ENCODE measurements around the gene EPYC. TPM values are rescaled to one million over a fixed set of nuclear protein-coding genes. Genes with fewer than 3 reads are reported as not detected.
"Not testable (repeated sequence)": the region's sequence is repeated elsewhere in the genome, so short reads cannot be mapped to it uniquely, and the experiment has no call there.

EPYC gene
- total RNA-seq, 1 donor from 2014 or later = not detected

GRCh38 chr12:90985331-90985730 is 19.4 kb downstream of the EPYC start:
- H3K4me3 Mint-ChIP-seq; H3K4me1 Mint-ChIP-seq (ENCODE audit: low read depth); H3K27ac Mint-ChIP-seq; intact Hi-C loops (cut with micrococcal nuclease); H3K36me3 Mint-ChIP-seq (ENCODE audit: low read depth); H3K9me3 Mint-ChIP-seq; DNase-seq (ENCODE audit: low spot score); H3K27me3 Mint-ChIP-seq (ENCODE audit: insufficient read depth): not testable (repeated sequence)

- no peaks in the 10 kb centered on the region for H3K27me3 Mint-ChIP-seq (ENCODE audit: insufficient read depth)
- no peak overlapping the region for H3K4me3 Mint-ChIP-seq
- H3K4me1 Mint-ChIP-seq (ENCODE audit: low read depth) = no peaks in the 10 kb centered on the region
- DNase-seq (ENCODE audit: low spot score) = no peak
- intact Hi-C loops (cut with micrococcal nuclease) = no loop called here
- no peaks in the 10 kb centered on the region for H3K9me3 Mint-ChIP-seq
- H3K36me3 Mint-ChIP-seq (ENCODE audit: low read depth) = no peaks in the 10 kb centered on the region
- no peak overlapping the region for H3K27ac Mint-ChIP-seq
Observed at GRCh38 chr12:90984114-90984513, 20.7 kb downstream of the EPYC start.

- intact Hi-C loops (cut with micrococcal nuclease) = no loop called here
- Mint-ChIP-seq H3K9me3 (no peaks in the 10 kb centered on the region), H3K27me3 (ENCODE audit: insufficient read depth) (no peaks in the 10 kb centered on the region), H3K4me1 (ENCODE audit: low read depth) (no peaks in the 10 kb centered on the region), H3K36me3 (ENCODE audit: low read depth) (no peaks in the 10 kb centered on the region), H3K27ac (no peak overlapping the region), H3K4me3 (no peak overlapping the region)
- DNase-seq (ENCODE audit: low spot score) = no peak
Observed at GRCh38 chr12:90982170-90982569, 22.6 kb downstream of the EPYC start.

- no peak for DNase-seq (ENCODE audit: low spot score)
- intact Hi-C loops (cut with micrococcal nuclease) = loop anchor here (1.0 kb wide), 1 partner anchor 346 kb away; no protein-coding TSS in a partner anchor
- no peaks in the 10 kb centered on the region for H3K27me3 Mint-ChIP-seq (ENCODE audit: insufficient read depth)
- no peak overlapping the region for H3K4me3 Mint-ChIP-seq
- H3K9me3 Mint-ChIP-seq = no peaks in the 10 kb centered on the region
- no peak overlapping the region for H3K27ac Mint-ChIP-seq
- H3K4me1 Mint-ChIP-seq (ENCODE audit: low read depth) = no peaks in the 10 kb centered on the region
- H3K36me3 Mint-ChIP-seq (ENCODE audit: low read depth) = no peaks in the 10 kb centered on the region
Observed at GRCh38 chr12:90979951-90980350, 24.8 kb downstream of the EPYC start.

- Mint-ChIP-seq H3K4me3 (no peak overlapping the region), H3K9me3 (no peaks in the 10 kb centered on the region), H3K4me1 (ENCODE audit: low read depth) (no peaks in the 10 kb centered on the region), H3K27me3 (ENCODE audit: insufficient read depth) (peaks cover 1% of the 10 kb centered on the region), H3K36me3 (ENCODE audit: low read depth) (no peaks in the 10 kb centered on the region), H3K27ac (no peak overlapping the region)
- intact Hi-C loops (cut with micrococcal nuclease) = no loop called here
- DNase-seq (ENCODE audit: low spot score) = no peak
Observed at GRCh38 chr12:90979019-90979418, 25.8 kb downstream of the EPYC start.

GRCh38 chr12:90978117-90978770 is 26.5 kb downstream of the EPYC start:
- Mint-ChIP-seq H3K4me3 (no peak overlapping the region), H3K9me3 (no peaks in the 10 kb centered on the region), H3K27ac (no peak overlapping the region), H3K27me3 (ENCODE audit: insufficient read depth) (peaks cover 1% of the 10 kb centered on the region), H3K4me1 (ENCODE audit: low read depth) (no peaks in the 10 kb centered on the region), H3K36me3 (ENCODE audit: low read depth) (no peaks in the 10 kb centered on the region)
- intact Hi-C loops (cut with micrococcal nuclease) = no loop called here
- no peak for DNase-seq (ENCODE audit: low spot score)

- no peak overlapping the region for H3K4me3 Mint-ChIP-seq
- intact Hi-C loops (cut with micrococcal nuclease) = no loop called here
Observed at GRCh38 chr12:90977224-90977623, 27.5 kb downstream of the EPYC start.

GRCh38 chr12:90974286-90974685 is 30.5 kb downstream of the EPYC start:
- H3K36me3 Mint-ChIP-seq (ENCODE audit: low read depth) = no peaks in the 10 kb centered on the region
- no peak overlapping the region for H3K4me3 Mint-ChIP-seq
- DNase-seq (ENCODE audit: low spot score) = no peak
- intact Hi-C loops (cut with micrococcal nuclease) = no loop called here
- no peaks in the 10 kb centered on the region for H3K9me3 Mint-ChIP-seq
- no peaks in the 10 kb centered on the region for H3K4me1 Mint-ChIP-seq (ENCODE audit: low read depth)
- no peak overlapping the region for H3K27ac Mint-ChIP-seq
- H3K27me3 Mint-ChIP-seq (ENCODE audit: insufficient read depth) = peaks cover 1% of the 10 kb centered on the region

More at GRCh38 chr12:90977224-90977623, 27.5 kb downstream of the EPYC start:
- DNase-seq (ENCODE audit: low spot score) = no peak
- Mint-ChIP-seq H3K4me1 (ENCODE audit: low read depth) (no peaks in the 10 kb centered on the region), H3K27me3 (ENCODE audit: insufficient read depth) (peaks cover 1% of the 10 kb centered on the region), H3K9me3 (no peaks in the 10 kb centered on the region), H3K36me3 (ENCODE audit: low read depth) (no peaks in the 10 kb centered on the region), H3K27ac (no peak overlapping the region)

GRCh38 chr12:90972226-90972625 is 32.5 kb downstream of the EPYC start:
- H3K9me3 Mint-ChIP-seq = no peaks in the 10 kb centered on the region
- intact Hi-C loops (cut with micrococcal nuclease) = no loop called here
- H3K4me1 Mint-ChIP-seq (ENCODE audit: low read depth) = no peaks in the 10 kb centered on the region
- H3K36me3 Mint-ChIP-seq (ENCODE audit: low read depth) = no peaks in the 10 kb centered on the region
- no peak overlapping the region for H3K4me3 Mint-ChIP-seq
- no peak for DNase-seq (ENCODE audit: low spot score)
- H3K27ac Mint-ChIP-seq = no peak overlapping the region
- peaks cover 4% of the 10 kb centered on the region for H3K27me3 Mint-ChIP-seq (ENCODE audit: insufficient read depth)

- Mint-ChIP-seq H3K36me3 (ENCODE audit: low read depth) (no peaks in the 10 kb centered on the region), H3K27me3 (ENCODE audit: insufficient read depth) (peaks cover 4% of the 10 kb centered on the region), H3K9me3 (no peaks in the 10 kb centered on the region), H3K27ac (no peak overlapping the region), H3K4me3 (no peak overlapping the region), H3K4me1 (ENCODE audit: low read depth) (no peaks in the 10 kb centered on the region)
- intact Hi-C loops (cut with micrococcal nuclease) = no loop called here
- no peak for DNase-seq (ENCODE audit: low spot score)
Observed at GRCh38 chr12:90970911-90971310, 33.9 kb downstream of the EPYC start.

GRCh38 chr12:90970471-90970870 is 34.3 kb downstream of the EPYC start:
- Mint-ChIP-seq H3K36me3 (ENCODE audit: low read depth) (no peaks in the 10 kb centered on the region), H3K9me3 (no peaks in the 10 kb centered on the region), H3K27ac (no peak overlapping the region), H3K4me1 (ENCODE audit: low read depth) (no peaks in the 10 kb centered on the region), H3K27me3 (ENCODE audit: insufficient read depth) (peaks cover 4% of the 10 kb centered on the region), H3K4me3 (no peak overlapping the region)
- intact Hi-C loops (cut with micrococcal nuclease) = no loop called here
- DNase-seq (ENCODE audit: low spot score) = no peak

GRCh38 chr12:90969851-90970250 is 34.9 kb downstream of the EPYC start:
- intact Hi-C loops (cut with micrococcal nuclease) = no loop called here
- no peak for DNase-seq (ENCODE audit: low spot score)
- Mint-ChIP-seq H3K4me3 (no peak overlapping the region), H3K27ac (no peak overlapping the region), H3K9me3 (no peaks in the 10 kb centered on the region), H3K4me1 (ENCODE audit: low read depth) (no peaks in the 10 kb centered on the region), H3K36me3 (ENCODE audit: low read depth) (no peaks in the 10 kb centered on the region), H3K27me3 (ENCODE audit: insufficient read depth) (peaks cover 4% of the 10 kb centered on the region)

- Mint-ChIP-seq H3K4me1 (ENCODE audit: low read depth) (no peaks in the 10 kb centered on the region), H3K4me3 (no peak overlapping the region), H3K9me3 (no peaks in the 10 kb centered on the region), H3K27ac (no peak overlapping the region), H3K36me3 (ENCODE audit: low read depth) (no peaks in the 10 kb centered on the region), H3K27me3 (ENCODE audit: insufficient read depth) (peaks cover 3% of the 10 kb centered on the region)
- no peak for DNase-seq (ENCODE audit: low spot score)
- intact Hi-C loops (cut with micrococcal nuclease) = no loop called here
Observed at GRCh38 chr12:90969346-90969745, 35.4 kb downstream of the EPYC start.

GRCh38 chr12:90965204-90965603 is 39.6 kb downstream of the EPYC start:
- Mint-ChIP-seq H3K27me3 (ENCODE audit: insufficient read depth) (peaks cover 3% of the 10 kb centered on the region), H3K4me1 (ENCODE audit: low read depth) (no peaks in the 10 kb centered on the region), H3K36me3 (ENCODE audit: low read depth) (no peaks in the 10 kb centered on the region), H3K9me3 (no peaks in the 10 kb centered on the region), H3K4me3 (no peak overlapping the region), H3K27ac (no peak overlapping the region)
- intact Hi-C loops (cut with micrococcal nuclease) = no loop called here
- DNase-seq (ENCODE audit: low spot score) = no peak
